VCaP (cell line): ENCODE measurements around the gene PTPRQ.

Experiments
- H3K27ac ChIP-seq: fragments of 450-650 bp; 2 replicates; pipeline ENCODE4 v1.5.1; 2017
- TF ChIP-seq, protein P1 (sequence below): fragments of 450-650 bp; conservative IDR thresholded peaks from 2 replicates; pipeline ENCODE4 v1.5.1; 2017; ENCODE audit warnings: mild to moderate bottlenecking, moderate library complexity

PTPRQ gene

DNA sequence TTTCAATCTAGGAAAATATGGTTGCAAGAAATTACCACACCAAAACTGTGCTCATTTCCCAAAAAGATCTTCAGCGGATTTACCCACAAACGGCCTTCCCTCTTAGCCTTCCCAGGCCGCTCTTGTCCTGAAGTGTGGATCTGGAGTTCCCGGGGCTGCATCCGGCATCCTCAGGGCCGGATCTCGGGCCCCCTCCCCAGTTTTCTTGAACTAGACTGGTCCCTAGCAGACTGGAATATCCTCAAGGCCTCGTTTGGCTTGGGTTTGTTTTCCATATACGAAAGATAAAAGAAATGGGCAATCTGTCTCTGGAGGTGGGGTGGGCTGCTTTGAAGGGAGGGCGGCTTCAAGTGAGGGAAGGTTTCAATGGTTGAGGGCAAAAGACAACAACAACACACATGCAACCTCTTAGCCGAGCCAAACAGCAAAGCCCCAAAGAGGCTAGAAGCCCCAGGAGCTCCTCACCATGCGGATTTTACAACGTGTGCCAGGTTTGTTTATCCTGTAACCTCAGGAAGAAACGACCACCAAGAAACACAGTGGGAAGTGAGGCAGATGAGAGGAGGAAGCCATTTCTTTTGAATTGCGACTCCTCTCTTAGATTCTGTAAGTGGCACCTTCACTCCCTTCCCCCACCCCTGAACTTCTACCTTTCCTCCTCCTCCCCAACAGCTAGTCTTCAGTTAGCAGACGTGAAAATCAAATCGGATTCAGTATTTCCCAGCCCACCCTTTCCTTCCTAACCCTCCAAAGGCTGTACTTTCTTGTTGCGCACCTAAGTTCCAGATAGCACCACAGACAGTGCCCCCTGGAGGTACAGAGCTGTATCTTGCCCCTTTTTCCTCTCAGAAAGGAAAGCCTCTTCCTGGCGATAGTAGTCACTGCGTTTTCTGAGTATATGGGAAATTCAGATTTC, 266.0 kb downstream of the PTPRQ start:
- H3K27ac ChIP-seq, result peak overlapping the region; percentile 74
- TF ChIP-seq, protein P1, sequence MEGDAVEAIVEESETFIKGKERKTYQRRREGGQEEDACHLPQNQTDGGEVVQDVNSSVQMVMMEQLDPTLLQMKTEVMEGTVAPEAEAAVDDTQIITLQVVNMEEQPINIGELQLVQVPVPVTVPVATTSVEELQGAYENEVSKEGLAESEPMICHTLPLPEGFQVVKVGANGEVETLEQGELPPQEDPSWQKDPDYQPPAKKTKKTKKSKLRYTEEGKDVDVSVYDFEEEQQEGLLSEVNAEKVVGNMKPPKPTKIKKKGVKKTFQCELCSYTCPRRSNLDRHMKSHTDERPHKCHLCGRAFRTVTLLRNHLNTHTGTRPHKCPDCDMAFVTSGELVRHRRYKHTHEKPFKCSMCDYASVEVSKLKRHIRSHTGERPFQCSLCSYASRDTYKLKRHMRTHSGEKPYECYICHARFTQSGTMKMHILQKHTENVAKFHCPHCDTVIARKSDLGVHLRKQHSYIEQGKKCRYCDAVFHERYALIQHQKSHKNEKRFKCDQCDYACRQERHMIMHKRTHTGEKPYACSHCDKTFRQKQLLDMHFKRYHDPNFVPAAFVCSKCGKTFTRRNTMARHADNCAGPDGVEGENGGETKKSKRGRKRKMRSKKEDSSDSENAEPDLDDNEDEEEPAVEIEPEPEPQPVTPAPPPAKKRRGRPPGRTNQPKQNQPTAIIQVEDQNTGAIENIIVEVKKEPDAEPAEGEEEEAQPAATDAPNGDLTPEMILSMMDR, result peak; percentile 22; the same call in 1 of the 2 replicates

DNA sequence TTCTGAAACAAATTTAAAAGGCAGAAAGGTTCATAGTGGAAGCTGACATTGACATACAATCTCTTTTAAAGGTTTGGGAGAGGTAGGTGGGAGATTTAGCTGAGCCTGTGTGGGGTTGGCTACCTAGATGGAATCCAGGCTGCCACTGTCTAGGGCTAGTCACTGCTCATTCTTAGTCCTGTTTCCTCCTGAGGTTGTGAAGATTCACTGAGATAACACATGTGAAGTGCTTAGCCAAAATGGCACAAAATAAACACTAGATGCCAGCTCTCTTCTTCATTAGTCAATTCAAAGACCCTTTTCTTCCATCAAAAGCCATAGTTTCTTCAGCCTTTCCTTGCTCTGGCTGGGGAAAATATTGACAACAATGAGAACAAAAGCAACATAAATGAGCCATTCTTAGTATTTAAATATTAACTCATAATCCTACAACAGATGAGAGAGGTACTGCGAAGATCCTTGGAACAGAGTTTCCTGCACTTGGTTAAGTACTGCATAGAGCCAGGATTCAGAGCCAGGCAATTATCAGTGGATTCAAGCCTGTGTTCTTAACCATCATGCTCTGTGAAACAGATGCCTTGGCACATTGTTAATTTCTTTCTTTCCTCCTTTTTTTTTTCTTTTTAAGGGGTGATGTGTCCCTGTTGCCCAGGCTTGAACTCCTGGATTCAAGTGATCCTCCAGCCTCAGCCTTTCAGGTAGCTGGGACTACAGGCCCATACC, 266.9 kb downstream of the PTPRQ start:
- TF ChIP-seq, protein P1, result no peak
- peak overlapping the region; percentile 74 for H3K27ac ChIP-seq

DNA sequence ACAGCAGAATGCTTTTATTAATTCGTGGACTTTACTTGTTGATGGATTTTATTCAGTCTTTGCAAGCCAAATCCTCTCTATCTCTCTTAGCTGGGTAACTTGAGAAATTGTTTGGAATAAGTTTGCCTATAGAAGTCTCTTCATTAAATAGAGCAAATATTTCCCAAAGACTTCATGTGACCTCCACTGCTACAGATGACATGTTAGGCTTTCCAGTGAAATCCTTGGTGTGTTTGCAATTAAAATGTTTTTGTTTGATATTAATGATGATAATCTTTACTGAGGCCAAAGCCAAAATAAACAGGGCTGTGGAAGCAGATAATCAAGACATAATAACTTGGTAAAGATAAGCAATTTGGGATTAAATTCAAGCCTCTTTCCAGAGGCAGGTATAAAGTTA, 267.8 kb downstream of the PTPRQ start:
- H3K27ac ChIP-seq, result peak overlapping the region; percentile 74
- TF ChIP-seq, protein P1, result no peak

- TF ChIP-seq, protein P1, result no peak
- peak overlapping the region; percentile 74 for H3K27ac ChIP-seq
Measured at GRCh38 chr12:80712866-80713265, 268.8 kb downstream of the PTPRQ start.

DNA sequence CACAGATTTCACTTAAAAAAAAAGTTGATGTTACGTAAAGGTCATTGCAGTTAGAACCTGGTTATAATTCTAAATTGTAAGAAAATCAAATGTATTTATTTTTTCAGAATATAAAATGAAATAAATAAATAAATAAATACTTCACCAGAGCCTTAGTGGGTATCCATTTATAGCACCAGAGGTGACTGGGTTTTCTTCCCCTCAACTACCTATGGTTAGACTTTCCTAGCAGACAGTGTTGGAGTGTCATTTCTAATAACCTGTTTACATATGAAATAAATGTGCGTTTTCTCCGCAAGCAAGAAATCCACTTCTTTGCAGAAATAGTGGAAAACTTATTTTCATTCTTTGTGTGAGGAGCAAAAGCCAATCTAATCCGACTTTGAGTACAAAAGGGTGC, 269.4 kb downstream of the PTPRQ start:
- H3K27ac ChIP-seq, result peak overlapping the region; percentile 74
- TF ChIP-seq, protein P1, result no peak

- TF ChIP-seq, protein P1, result no peak
- H3K27ac ChIP-seq, result peak overlapping the region; percentile 74; the same call in 1 of the 2 replicates
Measured at GRCh38 chr12:80714055-80714454, 270.0 kb downstream of the PTPRQ start.

DNA sequence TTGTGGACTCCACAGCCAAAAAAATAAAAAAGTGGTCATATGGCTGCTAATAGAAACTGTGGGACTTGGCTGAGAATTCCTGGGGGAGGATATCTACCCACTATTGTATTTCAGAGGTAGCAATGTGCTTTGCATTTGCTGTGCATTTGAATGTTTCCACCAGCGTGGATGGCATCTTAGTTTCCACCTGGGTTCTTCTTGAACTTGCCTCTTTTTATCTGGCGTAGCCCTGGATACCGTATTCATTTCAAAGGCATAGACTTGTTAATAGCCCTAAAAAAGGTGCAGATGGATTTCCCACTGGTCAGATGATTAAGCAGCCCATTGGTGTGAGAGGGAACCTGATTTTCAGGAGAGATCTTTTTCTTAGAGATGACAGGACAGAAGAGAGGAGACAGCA, 270.8 kb downstream of the PTPRQ start:
- no peak overlapping the region for H3K27ac ChIP-seq

More for the DNA sequence above, 270.8 kb downstream of the PTPRQ start:
- TF ChIP-seq, protein P1, result no peak
